ENCODE measurements around the gene PI4K2B.
"Not testable (repeated sequence)": the region's sequence is repeated elsewhere in the genome, so short reads cannot be mapped to it uniquely, and the experiment has no call there.

PI4K2B gene

GRCh38 chr4:25302626-25303025 lies 68.8 kb downstream of the PI4K2B start:
- Mint-ChIP-seq H3K27me3 (ENCODE audit: low read depth) (no peaks in the 10 kb centered on the region), H3K27ac (no peak overlapping the region), H3K9me3 (no peaks in the 10 kb centered on the region)

DNA sequence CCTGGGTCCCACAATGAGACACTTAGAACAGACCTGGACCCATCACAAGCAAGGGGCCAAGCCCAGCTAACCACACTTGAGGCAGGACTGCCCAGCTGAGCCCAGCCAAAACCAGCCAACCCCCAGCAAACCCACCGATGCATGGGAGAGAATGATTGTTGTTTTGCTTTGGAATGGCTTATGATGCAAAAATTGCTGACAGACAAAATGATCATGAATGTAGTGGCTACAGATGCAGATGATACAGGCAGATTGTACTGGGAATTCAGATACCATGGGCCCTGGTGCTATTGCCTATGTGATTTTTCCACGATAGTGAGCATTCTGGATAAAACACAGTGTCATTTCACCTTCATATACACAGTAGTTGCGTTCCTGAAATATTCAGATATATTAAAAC lies 69.7 kb downstream of the PI4K2B start:
- Mint-ChIP-seq H3K36me3 (ENCODE audit: low read depth) (no peaks in the 10 kb centered on the region), H3K27me3 (ENCODE audit: low read depth) (no peaks in the 10 kb centered on the region), H3K27ac (no peak overlapping the region), H3K4me1 (ENCODE audit: low read depth) (peaks cover 2% of the 10 kb centered on the region), H3K4me3 (no peak overlapping the region), H3K9me3 (no peaks in the 10 kb centered on the region)
- DNase-seq (ENCODE audit: low spot score): no peak

More at GRCh38 chr4:25302626-25303025, 68.8 kb downstream of the PI4K2B start:
- DNase-seq (ENCODE audit: low spot score): no peak
- Mint-ChIP-seq H3K36me3 (ENCODE audit: low read depth) (no peaks in the 10 kb centered on the region), H3K4me1 (ENCODE audit: low read depth) (no peaks in the 10 kb centered on the region), H3K4me3 (no peak overlapping the region)

GRCh38 chr4:25306518-25307057 lies 72.8 kb downstream of the PI4K2B start:
- H3K27me3 Mint-ChIP-seq (ENCODE audit: low read depth): no peaks in the 10 kb centered on the region
- H3K4me3 Mint-ChIP-seq: no peak overlapping the region
- no peaks in the 10 kb centered on the region for H3K9me3 Mint-ChIP-seq
- no peak overlapping the region for H3K27ac Mint-ChIP-seq
- no peaks in the 10 kb centered on the region for H3K36me3 Mint-ChIP-seq (ENCODE audit: low read depth)
- no peak for DNase-seq (ENCODE audit: low spot score)
- peaks cover 9% of the 10 kb centered on the region for H3K4me1 Mint-ChIP-seq (ENCODE audit: low read depth)

DNA sequence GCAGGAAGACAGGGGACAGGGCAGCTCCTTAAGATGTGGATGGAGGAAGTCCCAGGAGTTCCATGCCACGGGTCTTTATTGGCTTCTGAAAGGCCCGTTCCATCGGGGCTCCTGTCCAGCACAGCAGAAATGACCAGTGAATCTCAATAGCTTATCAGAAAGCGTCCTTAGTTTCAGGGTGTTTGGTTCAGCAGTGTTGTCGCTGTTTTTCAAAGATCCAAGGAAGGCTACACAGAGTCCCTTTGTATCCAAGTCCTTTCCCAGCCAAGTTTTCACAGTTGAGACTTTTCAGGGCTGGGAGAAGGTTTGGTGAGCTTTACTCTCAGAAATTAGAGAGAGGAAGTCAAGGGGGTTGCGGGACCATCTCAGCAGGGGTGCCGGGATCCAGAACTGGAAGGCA lies 73.8 kb downstream of the PI4K2B start:
- no peaks in the 10 kb centered on the region for H3K27me3 Mint-ChIP-seq (ENCODE audit: low read depth)
- peaks cover 12% of the 10 kb centered on the region for H3K4me1 Mint-ChIP-seq (ENCODE audit: low read depth)
- H3K9me3 Mint-ChIP-seq: no peaks in the 10 kb centered on the region
- DNase-seq (ENCODE audit: low spot score): no peak
- H3K36me3 Mint-ChIP-seq (ENCODE audit: low read depth): no peaks in the 10 kb centered on the region
- no peak overlapping the region for H3K4me3 Mint-ChIP-seq
- no peak overlapping the region for H3K27ac Mint-ChIP-seq

- Mint-ChIP-seq H3K27ac (no peak overlapping the region), H3K4me1 (ENCODE audit: low read depth) (peaks cover 14% of the 10 kb centered on the region), H3K27me3 (ENCODE audit: low read depth) (no peaks in the 10 kb centered on the region), H3K4me3 (no peak overlapping the region), H3K9me3 (no peaks in the 10 kb centered on the region), H3K36me3 (ENCODE audit: low read depth) (no peaks in the 10 kb centered on the region)
- DNase-seq (ENCODE audit: low spot score): no peak
Observed at GRCh38 chr4:25308306-25308705, 74.5 kb downstream of the PI4K2B start.

- H3K4me3 Mint-ChIP-seq: no peak overlapping the region
- no peaks in the 10 kb centered on the region for H3K36me3 Mint-ChIP-seq (ENCODE audit: low read depth)
- no peaks in the 10 kb centered on the region for H3K27me3 Mint-ChIP-seq (ENCODE audit: low read depth)
- H3K9me3 Mint-ChIP-seq: no peaks in the 10 kb centered on the region
- DNase-seq (ENCODE audit: low spot score): no peak
- no peak overlapping the region for H3K27ac Mint-ChIP-seq
- H3K4me1 Mint-ChIP-seq (ENCODE audit: low read depth): peaks cover 18% of the 10 kb centered on the region
Observed at GRCh38 chr4:25308761-25309160, 74.9 kb downstream of the PI4K2B start.

- no peaks in the 10 kb centered on the region for H3K27me3 Mint-ChIP-seq (ENCODE audit: low read depth)
- no peak overlapping the region for H3K27ac Mint-ChIP-seq
- H3K36me3 Mint-ChIP-seq (ENCODE audit: low read depth): peaks cover 3% of the 10 kb centered on the region
- no peak for DNase-seq (ENCODE audit: low spot score)
- no peak overlapping the region for H3K4me3 Mint-ChIP-seq
- H3K9me3 Mint-ChIP-seq: no peaks in the 10 kb centered on the region
- H3K4me1 Mint-ChIP-seq (ENCODE audit: low read depth): peaks cover 30% of the 10 kb centered on the region
Observed at GRCh38 chr4:25310066-25310802, 76.4 kb downstream of the PI4K2B start.

DNA sequence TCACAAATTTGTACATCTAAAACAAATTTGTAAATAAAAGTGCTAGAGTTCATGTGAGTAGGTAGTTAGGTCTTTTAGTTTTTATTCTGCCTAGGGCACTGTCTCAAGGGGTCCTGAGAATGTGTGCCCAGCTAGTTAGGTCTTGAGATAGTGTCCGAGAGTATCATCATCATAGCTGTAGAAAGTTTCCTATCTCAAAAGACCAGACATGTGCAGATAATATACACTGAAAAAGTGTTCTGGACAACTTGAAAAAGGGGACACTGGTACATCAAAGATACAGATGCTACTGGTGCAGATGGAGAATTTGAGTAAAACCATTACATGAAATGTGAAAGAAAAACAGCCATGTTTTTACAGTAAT lies 77.0 kb downstream of the PI4K2B start:
- peaks cover 5% of the 10 kb centered on the region for H3K36me3 Mint-ChIP-seq (ENCODE audit: low read depth)
- no peaks in the 10 kb centered on the region for H3K9me3 Mint-ChIP-seq
- no peak for DNase-seq (ENCODE audit: low spot score)
- no peaks in the 10 kb centered on the region for H3K27me3 Mint-ChIP-seq (ENCODE audit: low read depth)
- H3K4me3 Mint-ChIP-seq: no peak overlapping the region
- peaks cover 32% of the 10 kb centered on the region for H3K4me1 Mint-ChIP-seq (ENCODE audit: low read depth)
- H3K27ac Mint-ChIP-seq: no peak overlapping the region

GRCh38 chr4:25312496-25313200 lies 78.8 kb downstream of the PI4K2B start, which contains the start of gene ZCCHC4:
Gene ZCCHC4 (plus strand): TSS chr4:25312774. CDS start chr4:25312810, 36 bp downstream.
- peak within 1 kb of the TSS; percentile 96 for H3K27ac Mint-ChIP-seq
- H3K36me3 Mint-ChIP-seq (ENCODE audit: low read depth): peaks cover 8% of the 10 kb centered on the region
- no peaks in the 10 kb centered on the region for H3K9me3 Mint-ChIP-seq
- H3K27me3 Mint-ChIP-seq (ENCODE audit: low read depth): no peaks in the 10 kb centered on the region
- H3K4me3 Mint-ChIP-seq: peak within 1 kb of the TSS; percentile 99
- peaks cover 34% of the 10 kb centered on the region for H3K4me1 Mint-ChIP-seq (ENCODE audit: low read depth)
- peak; percentile 89 for DNase-seq (ENCODE audit: low spot score)

GRCh38 chr4:25313201-25313895 lies 79.5 kb downstream of the PI4K2B start:
- DNase-seq (ENCODE audit: low spot score): no peak
- H3K27ac Mint-ChIP-seq: peak overlapping the region; percentile 96
- peak overlapping the region; percentile 99 for H3K4me3 Mint-ChIP-seq
- H3K9me3 Mint-ChIP-seq: no peaks in the 10 kb centered on the region
- no peaks in the 10 kb centered on the region for H3K27me3 Mint-ChIP-seq (ENCODE audit: low read depth)
- H3K4me1 Mint-ChIP-seq (ENCODE audit: low read depth): peaks cover 37% of the 10 kb centered on the region
- peaks cover 13% of the 10 kb centered on the region for H3K36me3 Mint-ChIP-seq (ENCODE audit: low read depth)

GRCh38 chr4:25320336-25320735 lies 86.5 kb downstream of the PI4K2B start:
- H3K36me3 Mint-ChIP-seq (ENCODE audit: low read depth): peaks cover 33% of the 10 kb centered on the region
- peaks cover 31% of the 10 kb centered on the region for H3K4me1 Mint-ChIP-seq (ENCODE audit: low read depth)
- peak overlapping the region; percentile 76 for H3K27ac Mint-ChIP-seq
- no peak for DNase-seq (ENCODE audit: low spot score)
- H3K9me3 Mint-ChIP-seq: no peaks in the 10 kb centered on the region
- H3K4me3 Mint-ChIP-seq: peak overlapping the region; percentile 53
- H3K27me3 Mint-ChIP-seq (ENCODE audit: low read depth): no peaks in the 10 kb centered on the region

- peak; percentile 21 for DNase-seq (ENCODE audit: low spot score)
- Mint-ChIP-seq H3K27me3 (ENCODE audit: low read depth) (no peaks in the 10 kb centered on the region), H3K36me3 (ENCODE audit: low read depth) (peaks cover 31% of the 10 kb centered on the region), H3K4me1 (ENCODE audit: low read depth) (peaks cover 29% of the 10 kb centered on the region), H3K27ac (peak overlapping the region; percentile 76), H3K4me3 (peak overlapping the region; percentile 53), H3K9me3 (no peaks in the 10 kb centered on the region)
Observed at GRCh38 chr4:25320773-25321172, 86.9 kb downstream of the PI4K2B start.

DNA sequence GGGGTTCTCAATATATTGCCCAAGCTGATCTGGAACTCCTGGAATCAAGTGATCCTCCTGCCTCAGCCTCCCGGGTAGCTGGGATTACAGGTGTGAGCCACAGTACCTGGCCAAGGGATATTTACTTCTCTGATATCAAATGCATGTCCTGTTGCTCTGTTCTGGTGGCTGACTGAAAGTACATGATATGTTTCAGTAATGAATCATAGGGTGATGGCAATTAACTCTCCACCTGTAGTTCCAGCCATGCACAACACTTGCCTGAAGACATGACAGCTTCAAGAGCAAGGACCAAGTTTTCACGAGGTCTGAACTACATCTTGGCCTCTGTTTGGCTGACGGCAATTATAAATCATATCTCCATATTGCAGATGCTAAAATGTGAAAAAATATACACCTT lies 87.9 kb downstream of the PI4K2B start:
- Mint-ChIP-seq H3K36me3 (ENCODE audit: low read depth) (peaks cover 31% of the 10 kb centered on the region), H3K4me1 (ENCODE audit: low read depth) (peaks cover 29% of the 10 kb centered on the region), H3K4me3 (no peak overlapping the region), H3K27me3 (ENCODE audit: low read depth) (no peaks in the 10 kb centered on the region), H3K27ac (peak overlapping the region; percentile 47), H3K9me3 (no peaks in the 10 kb centered on the region)
- no peak for DNase-seq (ENCODE audit: low spot score)

DNA sequence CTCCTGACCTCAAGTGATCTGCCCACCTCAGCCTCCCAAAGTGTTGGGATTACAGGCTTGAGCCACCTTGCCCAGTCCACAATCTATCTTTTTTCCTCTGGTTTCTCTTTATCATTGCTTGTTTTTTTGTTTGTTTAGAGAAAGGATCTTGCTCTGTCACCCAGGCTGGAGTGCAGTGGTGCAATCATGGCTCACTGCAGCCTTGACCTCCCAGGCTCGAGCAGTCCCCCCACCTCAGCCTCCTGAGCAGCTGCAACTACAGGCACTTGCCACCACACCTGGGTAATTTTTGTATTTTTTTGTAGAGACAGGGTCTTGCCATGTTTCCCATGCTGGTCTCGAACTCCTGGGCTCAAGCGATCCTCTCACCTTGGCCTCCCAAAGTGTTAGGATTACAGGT lies 94.6 kb downstream of the PI4K2B start:
- DNase-seq (ENCODE audit: low spot score); H3K9me3 Mint-ChIP-seq; H3K27ac Mint-ChIP-seq; H3K27me3 Mint-ChIP-seq (ENCODE audit: low read depth); H3K4me3 Mint-ChIP-seq; H3K36me3 Mint-ChIP-seq (ENCODE audit: low read depth): not testable (repeated sequence)
- H3K4me1 Mint-ChIP-seq (ENCODE audit: low read depth): peaks cover 21% of the 10 kb centered on the region
